ENCODE results near the gene PHF21A.

DNA sequence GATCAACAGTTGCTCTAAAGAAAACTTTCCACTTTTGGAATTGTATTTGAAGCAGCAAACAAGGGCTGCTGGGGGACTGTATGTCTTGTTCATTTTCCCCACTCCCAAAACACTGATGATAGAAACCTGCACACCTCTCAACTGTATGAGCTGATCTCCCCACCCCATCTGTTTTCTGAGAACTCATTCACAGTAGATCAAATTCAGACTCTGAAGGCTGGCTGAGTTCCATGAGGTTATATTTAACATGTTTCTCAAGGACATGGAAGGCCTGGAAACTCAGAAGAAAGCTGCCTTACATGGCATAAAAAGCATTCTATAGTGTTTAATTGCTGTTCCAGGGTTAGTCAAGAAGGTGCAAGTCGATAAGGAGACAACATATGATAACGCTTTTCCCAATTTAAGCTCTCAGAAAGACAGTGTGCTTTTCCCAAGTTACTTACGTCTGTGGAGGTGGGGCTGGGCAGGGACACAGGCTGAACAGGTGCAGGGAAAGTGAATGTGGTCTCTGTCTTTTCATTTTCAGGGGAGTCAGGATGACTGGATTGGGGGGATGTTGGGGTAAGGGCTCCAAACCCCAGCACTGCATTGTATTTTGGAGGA, 175.8 kb downstream of the PHF21A start:
- TF ChIP-seq POLR2A (IDR thresholded peaks at IDR 0.05), result no peak
- TF ChIP-seq, protein P1, sequence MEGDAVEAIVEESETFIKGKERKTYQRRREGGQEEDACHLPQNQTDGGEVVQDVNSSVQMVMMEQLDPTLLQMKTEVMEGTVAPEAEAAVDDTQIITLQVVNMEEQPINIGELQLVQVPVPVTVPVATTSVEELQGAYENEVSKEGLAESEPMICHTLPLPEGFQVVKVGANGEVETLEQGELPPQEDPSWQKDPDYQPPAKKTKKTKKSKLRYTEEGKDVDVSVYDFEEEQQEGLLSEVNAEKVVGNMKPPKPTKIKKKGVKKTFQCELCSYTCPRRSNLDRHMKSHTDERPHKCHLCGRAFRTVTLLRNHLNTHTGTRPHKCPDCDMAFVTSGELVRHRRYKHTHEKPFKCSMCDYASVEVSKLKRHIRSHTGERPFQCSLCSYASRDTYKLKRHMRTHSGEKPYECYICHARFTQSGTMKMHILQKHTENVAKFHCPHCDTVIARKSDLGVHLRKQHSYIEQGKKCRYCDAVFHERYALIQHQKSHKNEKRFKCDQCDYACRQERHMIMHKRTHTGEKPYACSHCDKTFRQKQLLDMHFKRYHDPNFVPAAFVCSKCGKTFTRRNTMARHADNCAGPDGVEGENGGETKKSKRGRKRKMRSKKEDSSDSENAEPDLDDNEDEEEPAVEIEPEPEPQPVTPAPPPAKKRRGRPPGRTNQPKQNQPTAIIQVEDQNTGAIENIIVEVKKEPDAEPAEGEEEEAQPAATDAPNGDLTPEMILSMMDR (IDR thresholded peaks at IDR 0.05), result no peak

All from right lobe of liver (tissue), 4 donors.